OCI-LY1 (cell line): ENCODE results near the gene SMIM13.

Experiments
- H2AFZ ChIP-seq: fragments of 200-600 bp; sonication (generic), shearing (Covaris generic); 2 replicates; pipeline ENCODE4 v1.6.0; 2014; ENCODE audit warnings: antibody characterized with exemption, mild to moderate bottlenecking, low read length
- H3F3A ChIP-seq: fragments of 200-600 bp; sonication (generic), shearing (Covaris generic); 2 replicates; pipeline ENCODE4 v1.6.0; 2014; ENCODE audit warnings: mild to moderate bottlenecking, antibody characterized with exemption, low read length, moderate library complexity; ENCODE audit not compliant: insufficient read depth
- H3K27ac ChIP-seq: fragments of 200-600 bp; sonication (generic); 2 replicates; pipeline ENCODE4 v1.5.1; 2014; ENCODE audit warnings: low read length, mixed run types, mild to moderate bottlenecking, low read depth; ENCODE audit not compliant: poor library complexity, severe bottlenecking
- H3K27me3 ChIP-seq: fragments of 200-600 bp; sonication (generic); 2 replicates; pipeline ENCODE4 v1.6.0; 2014; ENCODE audit warnings: antibody characterized with exemption, mild to moderate bottlenecking, low read length, moderate library complexity; ENCODE audit not compliant: insufficient read depth
- H3K36me3 ChIP-seq: fragments of 200-600 bp; sonication (generic); 2 replicates; pipeline ENCODE4 v1.6.1; 2014; ENCODE audit warnings: mild to moderate bottlenecking, antibody characterized with exemption, low read length, moderate library complexity, mixed read lengths; ENCODE audit not compliant: insufficient read depth
- H3K4me1 ChIP-seq: fragments of 200-600 bp; sonication (generic); 2 replicates; pipeline ENCODE4 v1.5.1; 2014; ENCODE audit warnings: mild to moderate bottlenecking, low read length, moderate library complexity; ENCODE audit not compliant: insufficient read depth, severe bottlenecking
- H3K4me2 ChIP-seq: fragments of 200-600 bp; sonication (generic), shearing (Covaris generic); 2 replicates; pipeline ENCODE4 v1.6.1; 2014; ENCODE audit warnings: low read length
- H3K4me3 ChIP-seq: fragments of 200-600 bp; sonication (generic); 2 replicates; pipeline ENCODE4 v1.5.1; 2014; ENCODE audit warnings: low read length, low read depth, mild to moderate bottlenecking, mixed read lengths; ENCODE audit not compliant: poor library complexity, severe bottlenecking
- H3K79me2 ChIP-seq: fragments of 200-600 bp; shearing (Covaris generic); 2 replicates; pipeline ENCODE4 v1.6.1; 2016; ENCODE audit warnings: mixed run types, low read length, mixed read lengths; ENCODE audit not compliant: insufficient read depth
- H3K9ac ChIP-seq: fragments of 200-600 bp; sonication (generic), shearing (Covaris generic); 2 replicates; pipeline ENCODE4 v1.6.1; 2014; ENCODE audit warnings: mild to moderate bottlenecking, low read length, mixed read lengths
- H3K9me2 ChIP-seq: fragments of 200-600 bp; sonication (generic), shearing (Covaris generic); 2 replicates; pipeline ENCODE4 v1.6.1; 2014; ENCODE audit warnings: low read depth, mild to moderate bottlenecking, low read length, mixed read lengths
- H3K9me3 ChIP-seq: fragments of 200-600 bp; shearing (Covaris generic); 2 replicates; pipeline ENCODE4 v1.6.1; 2014; ENCODE audit warnings: low read length, mixed read lengths
- H4K20me1 ChIP-seq: fragments of 200-600 bp; sonication (generic), shearing (Covaris generic); 2 replicates; pipeline ENCODE4 v1.6.0; 2016; ENCODE audit warnings: mild to moderate bottlenecking, low read length; ENCODE audit not compliant: insufficient read depth
- CTCF ChIP-seq: fragments of 200-600 bp; sonication (generic), shearing (Covaris generic); IDR thresholded peaks from 2 replicates; pipeline ENCODE4 v1.5.1; 2017; ENCODE audit warnings: mild to moderate bottlenecking, antibody characterized with exemption, low read length, moderate library complexity, mixed read lengths
- EZH2 ChIP-seq: fragments of 200-600 bp; sonication (generic), shearing (Covaris generic); IDR thresholded peaks from 2 replicates; pipeline ENCODE4 v1.8.0; 2017; ENCODE audit warnings: borderline replicate concordance, mixed run types, mild to moderate bottlenecking, antibody characterized with exemption, low read length, moderate library complexity, mixed read lengths

Gene SMIM13

GRCh38 chr6:11130605-11131004, 37.0 kb downstream of the SMIM13 start:
- no peak overlapping the region for H3K4me3 ChIP-seq
- no peak overlapping the region for H3K4me2 ChIP-seq
- H2AFZ ChIP-seq: no peak overlapping the region
- peaks cover 12% of the 10 kb centered on the region for H3K36me3 ChIP-seq
- no peaks in the 10 kb centered on the region for H4K20me1 ChIP-seq
- H3F3A ChIP-seq: no peaks in the 10 kb centered on the region
- no peaks in the 10 kb centered on the region for H3K27me3 ChIP-seq
- no peak overlapping the region for H3K27ac ChIP-seq
- no peaks in the 10 kb centered on the region for H3K9me2 ChIP-seq
- H3K79me2 ChIP-seq: no peaks in the 10 kb centered on the region
- H3K9ac ChIP-seq: no peak overlapping the region
- TF ChIP-seq CTCF: no peak
- no peaks in the 10 kb centered on the region for H3K4me1 ChIP-seq
- H3K9me3 ChIP-seq: 0 out of 2 replicates have a peak, but pooled peaks cover 3% of the 10 kb centered on the region

GRCh38 chr6:11132194-11132888, 38.7 kb downstream of the SMIM13 start:
- Histone ChIP-seq H3K9me2 (no peaks in the 10 kb centered on the region), H3K79me2 (no peaks in the 10 kb centered on the region), H2AFZ (no peak overlapping the region), H3K4me2 (no peak overlapping the region), H3K4me3 (no peak overlapping the region), H3K9ac (no peak overlapping the region), H4K20me1 (no peaks in the 10 kb centered on the region), H3F3A (no peaks in the 10 kb centered on the region), H3K9me3 (0 out of 2 replicates have a peak, but pooled peaks cover 3% of the 10 kb centered on the region), H3K27me3 (no peaks in the 10 kb centered on the region), H3K4me1 (no peaks in the 10 kb centered on the region), H3K27ac (no peak overlapping the region), H3K36me3 (peaks cover 17% of the 10 kb centered on the region)
- TF ChIP-seq EZH2: no peak
- TF ChIP-seq CTCF: no peak

GRCh38 chr6:11133281-11133680, 39.6 kb downstream of the SMIM13 start:
- no peak overlapping the region for H2AFZ ChIP-seq
- TF ChIP-seq CTCF (no peak), EZH2 (no peak)
- H3K36me3 ChIP-seq: peaks cover 17% of the 10 kb centered on the region
- no peaks in the 10 kb centered on the region for H3K27me3 ChIP-seq
- H3K27ac ChIP-seq: no peak overlapping the region
- no peaks in the 10 kb centered on the region for H3K4me1 ChIP-seq
- H3K9me3 ChIP-seq: 0 out of 2 replicates have a peak, but pooled peaks cover 3% of the 10 kb centered on the region
- no peak overlapping the region for H3K9ac ChIP-seq
- no peaks in the 10 kb centered on the region for H4K20me1 ChIP-seq
- no peaks in the 10 kb centered on the region for H3F3A ChIP-seq
- no peaks in the 10 kb centered on the region for H3K9me2 ChIP-seq
- no peaks in the 10 kb centered on the region for H3K79me2 ChIP-seq
- no peak overlapping the region for H3K4me3 ChIP-seq
- no peak overlapping the region for H3K4me2 ChIP-seq
